ENCODE measurements around the gene CPVL. TPM values are rescaled to one million over a fixed set of nuclear protein-coding genes. Genes with fewer than 3 reads are reported as not detected.

CPVL gene
- total RNA-seq, 1 donor from 2014 or later: 0.51 TPM

- no peak for DNase-seq (ENCODE audit: low read depth in 2 of 2)
Observed at GRCh38 chr7:29007127-29007526, 139.2 kb downstream of the CPVL start.

GRCh38 chr7:29005829-29006228, 140.5 kb downstream of the CPVL start:
- peak in 1 of 2 donors; percentile 3 for DNase-seq (ENCODE audit: low read depth in 2 of 2)

- no peak for DNase-seq (ENCODE audit: low read depth in 2 of 2)
Observed at GRCh38 chr7:29005406-29005805, 140.9 kb downstream of the CPVL start.

GRCh38 chr7:29003703-29004102, 142.6 kb downstream of the CPVL start:
- no peak for DNase-seq (ENCODE audit: low read depth in 2 of 2)

GRCh38 chr7:29000717-29001076, 145.6 kb downstream of the CPVL start:
- no peak for DNase-seq (ENCODE audit: low read depth in 2 of 2)

- no peak for DNase-seq (ENCODE audit: low read depth in 2 of 2)
Observed at GRCh38 chr7:28999895-29000716, 146.2 kb downstream of the CPVL start.

GRCh38 chr7:28999427-28999826, 146.9 kb downstream of the CPVL start:
- no peak for DNase-seq (ENCODE audit: low read depth in 2 of 2)

GRCh38 chr7:28998105-28998504, 148.2 kb downstream of the CPVL start:
- peak in 1 of 2 donors; percentile 22 for DNase-seq (ENCODE audit: low read depth in 2 of 2)

- no peak for DNase-seq (ENCODE audit: low read depth in 2 of 2)
Observed at GRCh38 chr7:28996836-28997235, 149.5 kb downstream of the CPVL start.

GRCh38 chr7:28993371-28993770, 153.0 kb downstream of the CPVL start:
- DNase-seq (ENCODE audit: low read depth in 2 of 2): no peak

GRCh38 chr7:28992798-28993197, 153.5 kb downstream of the CPVL start:
- DNase-seq (ENCODE audit: low read depth in 2 of 2): no peak

- no peak for DNase-seq (ENCODE audit: low read depth in 2 of 2)
Observed at GRCh38 chr7:28990200-28990960, 156.0 kb downstream of the CPVL start.

- DNase-seq (ENCODE audit: low read depth in 2 of 2): no peak
Observed at GRCh38 chr7:28989211-28989980, 156.9 kb downstream of the CPVL start.

- DNase-seq (ENCODE audit: low read depth in 2 of 2): no peak
Observed at GRCh38 chr7:28988810-28989209, 157.5 kb downstream of the CPVL start.

- no peak for DNase-seq (ENCODE audit: low read depth in 2 of 2)
Observed at GRCh38 chr7:28988091-28988490, 158.2 kb downstream of the CPVL start.

- no peak for DNase-seq (ENCODE audit: low read depth in 2 of 2)
Observed at GRCh38 chr7:28986765-28987110, 159.6 kb downstream of the CPVL start.

GRCh38 chr7:28986028-28986764, 160.1 kb downstream of the CPVL start:
- DNase-seq (ENCODE audit: low read depth in 2 of 2): no peak

- peak in 1 of 2 donors; percentile 30 for DNase-seq (ENCODE audit: low read depth in 2 of 2)
Observed at GRCh38 chr7:28984631-28985030, 161.7 kb downstream of the CPVL start.

- no peak for DNase-seq (ENCODE audit: low read depth in 2 of 2)
Observed at GRCh38 chr7:28984217-28984616, 162.1 kb downstream of the CPVL start.

- no peak for DNase-seq (ENCODE audit: low read depth in 2 of 2)
Observed at GRCh38 chr7:28983396-28984190, 162.7 kb downstream of the CPVL start.

- DNase-seq (ENCODE audit: low read depth in 2 of 2): no peak
Observed at GRCh38 chr7:28981161-28981465, 165.2 kb downstream of the CPVL start.

Measured in dermis microvascular lymphatic vessel endothelial cell (primary cell).